IMR-90 (cell line): ENCODE data around the gene IGFBP6. TPM values are rescaled to one million over a fixed set of nuclear protein-coding genes. Genes with fewer than 3 reads are reported as not detected.
"Not testable (repeated sequence)": the region's sequence is repeated elsewhere in the genome, so short reads cannot be mapped to it uniquely, and the experiment has no call there.

Experiments
- ATAC-seq: fragments of 200-7000 bp; cut with Tn5 transposase; 2 replicates; pipeline ENCODE4 v1.9.1; 2020; ENCODE audit warnings: low read depth, mild to moderate bottlenecking, moderate library complexity
- BruUV-seq: library from RNA; stranded (reverse); fragments of 400-500 nt; replicated peaks from 2 replicates; lab custom pipeline; 2021; lab: Mats Ljungman, UMichigan
- CTCF ChIA-PET: fragments of 300-600 bp; formaldehyde crosslinking; extraction: SDS; loops from one replicate; lab custom pipeline; 2021; ENCODE audit warnings: antibody characterized with exemption; lab: Yijun Ruan, JAX
- POLR2A ChIA-PET: fragments of 300-600 bp; sonication (Branson Sonifier 250); formaldehyde crosslinking; loops from one replicate; lab custom pipeline; 2022; ENCODE audit warnings: antibody characterized with exemption; ENCODE audit not compliant: unreplicated experiment; lab: Charles Lee
- DNase-seq: peaks from one replicate; pipeline ENCODE4 v3.0.0; 2013
- H2AFZ ChIP-seq: replicated peaks from 2 replicates; pipeline ENCODE3; 2013; ENCODE audit warnings: low read length, mild to moderate bottlenecking; ENCODE audit not compliant: poor library complexity
- H2AK5ac ChIP-seq: 2 replicates; pipeline ENCODE4 v1.6.1; 2013; ENCODE audit warnings: low read depth, low read length, inconsistent platforms
- H2AK9ac ChIP-seq: replicated peaks from 2 replicates; pipeline ENCODE3; 2013; ENCODE audit warnings: mild to moderate bottlenecking, low read depth, low read length, moderate library complexity; ENCODE audit not compliant: poor library complexity
- H2BK120ac ChIP-seq: 2 replicates; pipeline ENCODE4 v1.6.1; 2013; ENCODE audit warnings: low read depth, low read length, inconsistent platforms
- H2BK15ac ChIP-seq: 3 replicates; pipeline ENCODE4 v1.6.1; 2013; ENCODE audit warnings: low read depth, low read length, inconsistent platforms
- H2BK20ac ChIP-seq: 2 replicates; pipeline ENCODE4 v1.6.1; 2013; ENCODE audit warnings: low read depth, mild to moderate bottlenecking, inconsistent platforms, low read length, moderate library complexity
- H2BK5ac ChIP-seq: 2 replicates; pipeline ENCODE4 v1.6.1; 2013; ENCODE audit warnings: mild to moderate bottlenecking, low read depth, low read length, inconsistent platforms; ENCODE audit not compliant: poor library complexity, severe bottlenecking
- H3K14ac ChIP-seq: replicated peaks from 2 replicates; pipeline ENCODE4 v1.6.1; 2013; ENCODE audit warnings: low read depth, low read length, inconsistent platforms
- H3K18ac ChIP-seq: 2 replicates; pipeline ENCODE4 v1.6.1; 2013; ENCODE audit warnings: low read depth, low read length, control low read depth
- H3K23ac ChIP-seq: 2 replicates; pipeline ENCODE4 v1.6.1; 2013; ENCODE audit warnings: low read depth, low read length, inconsistent platforms
- H3K27ac ChIP-seq: 2 replicates; pipeline ENCODE4 v1.5.1; 2013; ENCODE audit warnings: mild to moderate bottlenecking, control low read depth, low read length; ENCODE audit not compliant: insufficient read depth
- H3K27me3 ChIP-seq: 2 replicates; pipeline ENCODE4 v1.6.1; 2013; ENCODE audit warnings: low read length; ENCODE audit not compliant: control insufficient read depth, insufficient read depth
- H3K36me3 ChIP-seq: 2 replicates; pipeline ENCODE4 v1.6.1; 2013; ENCODE audit warnings: low read length, mixed read lengths; ENCODE audit not compliant: control insufficient read depth, insufficient read depth
- H3K4ac ChIP-seq: 2 replicates; pipeline ENCODE4 v1.6.1; 2013; ENCODE audit warnings: low read depth, low read length, inconsistent platforms
- H3K4me1 ChIP-seq: 2 replicates; pipeline ENCODE4 v1.6.1; 2013; ENCODE audit warnings: low read length, mixed read lengths; ENCODE audit not compliant: control insufficient read depth, insufficient read depth
- H3K4me2 ChIP-seq: 2 replicates; pipeline ENCODE4 v1.6.1; 2013; ENCODE audit warnings: low read depth, mild to moderate bottlenecking, control low read depth, low read length, moderate library complexity
- H3K4me3 ChIP-seq: 2 replicates; pipeline ENCODE4 v1.5.1; 2013; ENCODE audit warnings: low read depth, mild to moderate bottlenecking, control low read depth, low read length, moderate library complexity; ENCODE audit not compliant: insufficient read depth
- H3K56ac ChIP-seq: 2 replicates; pipeline ENCODE4 v1.6.1; 2013; ENCODE audit warnings: low read length, inconsistent platforms; ENCODE audit not compliant: insufficient read depth; ENCODE audit errors: extremely low read depth
- H3K79me1 ChIP-seq, 2 experiments: 2 replicates each; pipeline ENCODE4 v1.6.1; 2013; ENCODE audit warnings: low read length in 2 of 2, inconsistent platforms in 1 of 2, low read depth in 1 of 2
- H3K9ac ChIP-seq: 2 replicates; pipeline ENCODE4 v1.6.1; 2013; ENCODE audit warnings: low read depth, low read length, control low read depth
- H3K9me1 ChIP-seq: 2 replicates; pipeline ENCODE4 v1.6.1; 2013; ENCODE audit warnings: low read length, inconsistent platforms; ENCODE audit not compliant: insufficient read depth
- H3K9me3 ChIP-seq: 2 replicates; pipeline ENCODE4 v1.6.1; 2013; ENCODE audit warnings: low read length; ENCODE audit not compliant: control insufficient read depth, insufficient read depth
- H4K20me1 ChIP-seq: 2 replicates; pipeline ENCODE4 v1.6.1; 2013; ENCODE audit warnings: low read length, inconsistent platforms; ENCODE audit not compliant: insufficient read depth
- H4K5ac ChIP-seq: 2 replicates; pipeline ENCODE4 v1.6.1; 2013; ENCODE audit warnings: mild to moderate bottlenecking, low read depth, low read length, control low read depth
- H4K8ac ChIP-seq, 2 experiments: 2 replicates each; pipeline ENCODE4 v1.6.1; 2013; ENCODE audit warnings: low read depth in 2 of 2, low read length in 2 of 2, control low read depth in 1 of 2, inconsistent platforms in 1 of 2
- H4K91ac ChIP-seq: 2 replicates; pipeline ENCODE4 v1.6.1; 2013; ENCODE audit warnings: low read depth, low read length, inconsistent platforms; ENCODE audit not compliant: insufficient read depth
- WGBS, 2 experiments: methylation state at CpG; one replicate each; pipeline versions ENCODE4 v1.1.5 to v1.1.7; 2013; ENCODE audit warnings: missing lambda C conversion rate in 2 of 2; ENCODE audit not compliant: insufficient read length in 1 of 2; ENCODE audit errors: extremely low coverage in 2 of 2; 5-methylcytosine and 5-hydroxymethylcytosine counted together
- dilution Hi-C: fragments of 300-500 bp; cut with HindIII; formaldehyde crosslinking; loops from one replicate; pipeline ENCODE4 v1.14.3; 2018; ENCODE audit warnings: low sequenced_read_pairs; ENCODE audit not compliant: unreplicated experiment
- in situ Hi-C: fragments of 300-500 bp; cut with MboI; formaldehyde crosslinking; loops from 3 replicates; pipeline ENCODE4 v1.14.3; 2019; ENCODE audit warnings: low sequenced_read_pairs, inconsistent platforms, mixed read lengths
- intact Hi-C: fragments of 100-400 bp; cut with micrococcal nuclease; formaldehyde crosslinking; loops from 2 replicates; pipeline ENCODE4 v1.10.0; 2022
- polyA plus RNA-seq, 3 experiments: library from polyadenylated mRNA; depleted of rRNA; stranded (reverse); fragments of >200 nt; gene quantifications; 2 replicates each; pipeline ENCODE4 v1.2.3, GENCODE V29; 2012; ENCODE audit warnings: low replicate concordance in 1 of 3
- total RNA-seq: library from RNA; depleted of rRNA; stranded (reverse); fragments of >200 nt; gene quantifications from 2 replicates; pipeline ENCODE4 v1.2.3, GENCODE V29; 2012

IGFBP6 gene
- total and polyA plus RNA-seq, 2 of the 4 experiments (the other 2 are of a cell fraction): 124 to 337 TPM

- dilution Hi-C loops, POLR2A ChIA-PET: not testable (repeated sequence)
Measured at GRCh38 chr12:53095596-53095895, 1.9 kb upstream of the IGFBP6 start.

More at GRCh38 chr12:53095596-53095895, 1.9 kb upstream of the IGFBP6 start:
- H2AFZ ChIP-seq, H2BK15ac ChIP-seq, H3K9me3 ChIP-seq, H3K56ac ChIP-seq, H3K18ac ChIP-seq, H2BK20ac ChIP-seq, H3K4me3 ChIP-seq, H4K5ac ChIP-seq, ATAC-seq, H2BK5ac ChIP-seq, H3K14ac ChIP-seq, H4K20me1 ChIP-seq, H3K36me3 ChIP-seq, H3K4me2 ChIP-seq, CTCF ChIA-PET, H3K27me3 ChIP-seq, BruUV-seq, intact Hi-C loops, H3K9ac ChIP-seq, DNase-seq, H3K27ac ChIP-seq, in situ Hi-C loops: not testable (repeated sequence)
- Histone ChIP-seq H4K91ac (peak overlapping the region; percentile 72; the same call in 1 of the 2 replicates), H3K4ac (peak overlapping the region; percentile 100; the same call in 1 of the 2 replicates), H2BK120ac (0 out of 2 replicates have a peak overlapping the region, but pooled peaks have one; percentile 57), H3K23ac (peak overlapping the region; percentile 67; the same call in 1 of the 2 replicates), H3K79me1 (peaks cover 0 to 37% of the 10 kb centered on the region in 2 experiments; a peak in 3 of 4 replicates), H4K8ac (peak overlapping the region in 1 of 2 experiments; percentile 89; a peak in 1 of 4 replicates), H2AK5ac (peak overlapping the region; percentile 74; the same call in 1 of the 2 replicates), H2AK9ac (peak overlapping the region; percentile 74), H3K9me1 (peaks cover 28% of the 10 kb centered on the region), H3K4me1 (peaks cover 32% of the 10 kb centered on the region)
- WGBS, 2 experiments: no CpG with 5 or more reads among the region's 3 CpGs
